ENCODE measurements around the gene IQSEC3. TPM values are rescaled to one million over a fixed set of nuclear protein-coding genes. Genes with fewer than 3 reads are reported as not detected.

The IQSEC3 gene
- total RNA-seq, 1 donor from 2014 or later, result 8.8 TPM

- no peak overlapping the region for H3K27ac Mint-ChIP-seq
- H3K36me3 Mint-ChIP-seq, result no peaks in the 10 kb centered on the region
- peaks cover 82% of the 10 kb centered on the region for H3K27me3 Mint-ChIP-seq (ENCODE audit: low read depth)
- DNase-seq (ENCODE audit: low spot score in 2 of 2, unreplicated experiment in 2 of 2), result no peak
- no peaks in the 10 kb centered on the region for H3K9me3 Mint-ChIP-seq
- H3K4me3 Mint-ChIP-seq, result no peak overlapping the region
- TF ChIP-seq CTCF (IDR thresholded peaks at IDR 0.05; ENCODE audit: unreplicated experiment), result no peak
- no peaks in the 10 kb centered on the region for H3K4me1 Mint-ChIP-seq
Measured at GRCh38 chr12:195156-195555, 128.6 kb downstream of the IQSEC3 start.

GRCh38 chr12:195951-196350 is 129.4 kb downstream of the IQSEC3 start:
- Mint-ChIP-seq H3K27me3 (ENCODE audit: low read depth) (peaks cover 82% of the 10 kb centered on the region), H3K36me3 (no peaks in the 10 kb centered on the region), H3K4me3 (no peak overlapping the region), H3K9me3 (no peaks in the 10 kb centered on the region), H3K4me1 (no peaks in the 10 kb centered on the region), H3K27ac (no peak overlapping the region)
- TF ChIP-seq CTCF (IDR thresholded peaks at IDR 0.05; ENCODE audit: unreplicated experiment), result no peak
- no peak for DNase-seq (ENCODE audit: low spot score in 2 of 2, unreplicated experiment in 2 of 2)

GRCh38 chr12:196436-196835 is 129.9 kb downstream of the IQSEC3 start:
- no peak for DNase-seq (ENCODE audit: low spot score in 2 of 2, unreplicated experiment in 2 of 2)
- no peak overlapping the region for H3K27ac Mint-ChIP-seq
- peaks cover 84% of the 10 kb centered on the region for H3K27me3 Mint-ChIP-seq (ENCODE audit: low read depth)
- H3K4me3 Mint-ChIP-seq, result no peak overlapping the region
- H3K4me1 Mint-ChIP-seq, result no peaks in the 10 kb centered on the region
- H3K36me3 Mint-ChIP-seq, result no peaks in the 10 kb centered on the region
- no peak for TF ChIP-seq CTCF (IDR thresholded peaks at IDR 0.05; ENCODE audit: unreplicated experiment)
- H3K9me3 Mint-ChIP-seq, result no peaks in the 10 kb centered on the region

- H3K36me3 Mint-ChIP-seq, result no peaks in the 10 kb centered on the region
- no peaks in the 10 kb centered on the region for H3K9me3 Mint-ChIP-seq
- H3K4me1 Mint-ChIP-seq, result peaks cover under 1% of the 10 kb centered on the region
- no peak for TF ChIP-seq CTCF (IDR thresholded peaks at IDR 0.05; ENCODE audit: unreplicated experiment)
- peaks cover 84% of the 10 kb centered on the region for H3K27me3 Mint-ChIP-seq (ENCODE audit: low read depth)
- no peak overlapping the region for H3K4me3 Mint-ChIP-seq
- no peak overlapping the region for H3K27ac Mint-ChIP-seq
- DNase-seq (ENCODE audit: low spot score in 2 of 2, unreplicated experiment in 2 of 2), result no peak
Measured at GRCh38 chr12:197347-197746, 130.8 kb downstream of the IQSEC3 start.

GRCh38 chr12:197911-198695 is 131.5 kb downstream of the IQSEC3 start:
- H3K27me3 Mint-ChIP-seq (ENCODE audit: low read depth), result peaks cover 84% of the 10 kb centered on the region
- no peak overlapping the region for H3K4me3 Mint-ChIP-seq

More at GRCh38 chr12:197911-198695, 131.5 kb downstream of the IQSEC3 start:
- TF ChIP-seq CTCF (IDR thresholded peaks at IDR 0.05; ENCODE audit: unreplicated experiment), result no peak
- H3K36me3 Mint-ChIP-seq, result no peaks in the 10 kb centered on the region
- DNase-seq (ENCODE audit: low spot score in 2 of 2, unreplicated experiment in 2 of 2), result no peak
- peaks cover 4% of the 10 kb centered on the region for H3K4me1 Mint-ChIP-seq
- H3K9me3 Mint-ChIP-seq, result no peaks in the 10 kb centered on the region
- no peak overlapping the region for H3K27ac Mint-ChIP-seq
